H1 (cell line): ENCODE data around the gene LLGL2. TPM values are rescaled to one million over a fixed set of nuclear protein-coding genes. Genes with fewer than 3 reads are reported as not detected.

Experiments
- CTCF ChIA-PET: fragments of 300-600 bp; sonication (Branson Sonifier 250); formaldehyde crosslinking; loops from one replicate; lab custom pipeline; 2021; ENCODE audit not compliant: partially characterized antibody; lab: Charles Lee
- POLR2A ChIA-PET: fragments of 300-600 bp; sonication (Branson Sonifier 250); formaldehyde crosslinking; loops from one replicate; lab custom pipeline; 2021; ENCODE audit warnings: inconsistent platforms; ENCODE audit not compliant: partially characterized antibody; lab: Charles Lee
- DNase-seq, 2 experiments: peaks; one replicate each; pipeline versions ENCODE4 v3.0.0 to v3.0.0-alpha.2; 2010 to 2022; ENCODE audit warnings: low spot score in 2 of 2, low read depth in 1 of 2, mixed read lengths in 1 of 2
- FAIRE-seq: peaks from 2 replicates; lab custom pipeline; 2011; peaks lifted over from hg19 to GRCh38; lab: Jason Lieb, UNC
- H2AFZ ChIP-seq: 2 replicates; pipeline ENCODE4 v1.8.1; 2012; ENCODE audit warnings: low read length, inconsistent platforms
- H2AK5ac ChIP-seq: 2 replicates; pipeline ENCODE4 v1.6.1; 2013; ENCODE audit warnings: low read depth, low read length
- H2BK120ac ChIP-seq: replicated peaks from 2 replicates; pipeline ENCODE3; 2013; ENCODE audit warnings: low read depth, low read length, inconsistent platforms
- H2BK12ac ChIP-seq: 2 replicates; pipeline ENCODE4 v1.6.1; 2013; ENCODE audit warnings: low read depth, low read length
- H2BK15ac ChIP-seq: 2 replicates; pipeline ENCODE4 v1.6.1; 2013; ENCODE audit warnings: low read length
- H2BK20ac ChIP-seq: 2 replicates; pipeline ENCODE4 v1.6.1; 2013; ENCODE audit warnings: low read length
- H2BK5ac ChIP-seq: 2 replicates; pipeline ENCODE4 v1.6.1; 2013; ENCODE audit warnings: low read depth, low read length
- H3K14ac ChIP-seq: 2 replicates; pipeline ENCODE4 v1.6.1; 2013; ENCODE audit warnings: inconsistent platforms; ENCODE audit not compliant: insufficient read length
- H3K18ac ChIP-seq: 2 replicates; pipeline ENCODE4 v1.6.1; 2013; ENCODE audit warnings: low read length; ENCODE audit errors: extremely low read depth
- H3K23ac ChIP-seq: 2 replicates; pipeline ENCODE4 v1.6.1; 2013; ENCODE audit warnings: inconsistent platforms; ENCODE audit not compliant: insufficient read length
- H3K23me2 ChIP-seq: 2 replicates; pipeline ENCODE4 v1.6.1; 2013; ENCODE audit warnings: low read depth, low read length
- H3K27ac ChIP-seq: 2 replicates; pipeline ENCODE4 v1.6.1; 2011; ENCODE audit warnings: low read depth, low read length, inconsistent platforms
- H3K27me3 ChIP-seq, 4 experiments: replicated peaks in 1 of 4; 1 replicate in 1 of 4; 2 replicates in 3 of 4; pipeline versions ENCODE4 v1.6.1 to v1.8.1; 2011 to 2013; ENCODE audit warnings: low read length in 3 of 4, mild to moderate bottlenecking in 3 of 4, inconsistent platforms in 2 of 4, mixed read lengths in 2 of 4, moderate library complexity in 1 of 4; ENCODE audit not compliant: control insufficient read depth in 3 of 4, insufficient read depth in 3 of 4; ENCODE audit errors: extremely low read depth in 1 of 4
- H3K36me3 ChIP-seq, 4 experiments: 2 replicates each; pipeline versions ENCODE4 v1.6.1 to v1.8.1; 2011 to 2013; ENCODE audit warnings: mild to moderate bottlenecking in 4 of 4, low read length in 3 of 4, moderate library complexity in 2 of 4, control low read depth in 1 of 4, inconsistent platforms in 1 of 4; ENCODE audit not compliant: insufficient read depth in 4 of 4, control insufficient read depth in 2 of 4
- H3K4ac ChIP-seq: replicated peaks from 2 replicates; pipeline ENCODE3; 2013; ENCODE audit warnings: low read length, low read depth, mixed read lengths, inconsistent platforms; ENCODE audit not compliant: insufficient read length
- H3K4me1 ChIP-seq, 4 experiments: replicated peaks in 1 of 4; 1 replicate in 1 of 4; 2 replicates in 3 of 4; pipeline versions ENCODE4 v1.6.1 to v1.8.1; 2011 to 2013; ENCODE audit warnings: low read length in 3 of 4, inconsistent platforms in 2 of 4, mixed read lengths in 1 of 4; ENCODE audit not compliant: insufficient read depth in 4 of 4, control insufficient read depth in 3 of 4
- H3K4me2 ChIP-seq, 2 experiments: 2 replicates each; pipeline versions ENCODE4 v1.6.1 to v1.8.1; 2011 to 2013; ENCODE audit warnings: low read depth in 2 of 2, low read length in 2 of 2, control low read depth in 1 of 2, inconsistent platforms in 1 of 2, mild to moderate bottlenecking in 1 of 2; ENCODE audit not compliant: insufficient read depth in 1 of 2
- H3K4me3 ChIP-seq, 4 experiments: fragments of 200-600, 300-600 bp in 1 of 4; sonication (generic), shearing (Covaris generic), sonication (Bioruptor Twin) in 1 of 4; 2 replicates each; pipeline versions ENCODE4 v1.5.1 to v1.8.1; 2011 to 2016; ENCODE audit warnings: low read length in 4 of 4, low read depth in 3 of 4, control low read depth in 2 of 4, inconsistent platforms in 2 of 4, mild to moderate bottlenecking in 2 of 4, mixed read lengths in 1 of 4, moderate library complexity in 1 of 4; ENCODE audit not compliant: insufficient read depth in 2 of 4; ENCODE audit errors: extremely low read depth in 1 of 4
- H3K56ac ChIP-seq: replicated peaks from 2 replicates; pipeline ENCODE3; 2013; ENCODE audit warnings: low read depth, mild to moderate bottlenecking, mixed read lengths, low read length, inconsistent platforms; ENCODE audit not compliant: insufficient read length
- H3K79me1 ChIP-seq: 2 replicates; pipeline ENCODE4 v1.6.1; 2013; ENCODE audit warnings: low read depth, low read length, control low read depth
- H3K79me2 ChIP-seq, 2 experiments: 2 replicates each; pipeline versions ENCODE4 v1.6.1 to v1.8.1; 2012 to 2013; ENCODE audit warnings: low read length in 2 of 2, mild to moderate bottlenecking in 2 of 2, inconsistent platforms in 1 of 2; ENCODE audit not compliant: insufficient read depth in 2 of 2, control insufficient read depth in 1 of 2
- H3K9ac ChIP-seq, 4 experiments: replicated peaks in 1 of 4; 1 replicate in 1 of 4; 2 replicates in 3 of 4; pipeline versions ENCODE4 v1.6.1 to v1.8.1; 2011 to 2013; ENCODE audit warnings: low read depth in 3 of 4, low read length in 3 of 4, control low read depth in 2 of 4, mild to moderate bottlenecking in 2 of 4, moderate library complexity in 2 of 4, inconsistent platforms in 1 of 4; ENCODE audit errors: extremely low read depth in 1 of 4
- H3K9me3 ChIP-seq, 2 experiments: 2 replicates each; pipeline versions ENCODE4 v1.6.1 to v1.8.1; 2012 to 2013; ENCODE audit warnings: mild to moderate bottlenecking in 2 of 2, moderate library complexity in 2 of 2, control low read depth in 1 of 2, inconsistent platforms in 1 of 2, low read depth in 1 of 2, low read length in 1 of 2, mixed read lengths in 1 of 2; ENCODE audit not compliant: insufficient read depth in 2 of 2
- H4K20me1 ChIP-seq, 2 experiments: replicated peaks in 1 of 2; 2 replicates each; pipeline versions ENCODE3 to v1.8.1; 2011 to 2013; ENCODE audit warnings: inconsistent platforms in 2 of 2, low read length in 2 of 2, mild to moderate bottlenecking in 1 of 2; ENCODE audit not compliant: insufficient read depth in 2 of 2, control insufficient read depth in 1 of 2
- H4K5ac ChIP-seq: 2 replicates; pipeline ENCODE4 v1.6.1; 2013; ENCODE audit warnings: low read length, low read depth, mixed read lengths, inconsistent platforms; ENCODE audit not compliant: insufficient read length
- H4K8ac ChIP-seq: 2 replicates; pipeline ENCODE4 v1.8.0; 2013; ENCODE audit warnings: mild to moderate bottlenecking, moderate library complexity, low read length, inconsistent platforms; ENCODE audit not compliant: insufficient read depth; ENCODE audit errors: extremely low read depth
- H4K91ac ChIP-seq: replicated peaks from 2 replicates; pipeline ENCODE3; 2013; ENCODE audit warnings: low read length, mixed read lengths, inconsistent platforms; ENCODE audit not compliant: insufficient read length
- ATF3 ChIP-seq: IDR thresholded peaks from 2 replicates; pipeline ENCODE4 v1.6.1; 2011; ENCODE audit warnings: low read depth, mild to moderate bottlenecking, low read length; ENCODE audit not compliant: insufficient read depth
- BCL11A ChIP-seq, 2 experiments: IDR thresholded peaks; one replicate each; pipeline ENCODE4 v1.6.1; 2011; ENCODE audit warnings: low read depth in 2 of 2, low read length in 2 of 2, mild to moderate bottlenecking in 2 of 2
- CTBP2 ChIP-seq: IDR thresholded peaks from 2 replicates; pipeline ENCODE4 v1.7.0; 2011; ENCODE audit warnings: borderline replicate concordance, mild to moderate bottlenecking, moderate library complexity, mixed read lengths, low read length; ENCODE audit not compliant: insufficient read depth, insufficient read length
- E2F6 ChIP-seq: IDR thresholded peaks from 2 replicates; pipeline ENCODE4 v1.6.1; 2012; ENCODE audit warnings: inconsistent platforms
- FOSL1 ChIP-seq: IDR thresholded peaks from 2 replicates; pipeline ENCODE4 v1.6.1; 2011; ENCODE audit warnings: mild to moderate bottlenecking, low read depth, low read length, moderate library complexity; ENCODE audit not compliant: insufficient read depth
- JUN ChIP-seq: IDR thresholded peaks from 2 replicates; pipeline ENCODE4 v1.6.1; 2011; ENCODE audit warnings: low read depth, mild to moderate bottlenecking, improper control_type of control experiment, low read length
- KDM4A ChIP-seq: IDR thresholded peaks from one replicate; pipeline ENCODE4 v1.7.1; 2012; ENCODE audit warnings: low read depth, mild to moderate bottlenecking, moderate library complexity, low read length, inconsistent platforms; ENCODE audit not compliant: severe bottlenecking
- MAFK ChIP-seq: IDR thresholded peaks from 2 replicates; pipeline ENCODE4 v1.6.1; 2012; ENCODE audit warnings: low read depth, mild to moderate bottlenecking, improper control_type of control experiment, low read length
- RFX5 ChIP-seq: IDR thresholded peaks from 2 replicates; pipeline ENCODE4 v1.6.1; 2011; ENCODE audit warnings: low read depth, low read length, improper control_type of control experiment, borderline replicate concordance
- SAP30 ChIP-seq: fragments of 300-600 bp; sonication (generic); IDR thresholded peaks from 2 replicates; pipeline ENCODE4 v1.7.1; 2012; ENCODE audit warnings: low read length, moderate library complexity, mild to moderate bottlenecking, inconsistent platforms; ENCODE audit not compliant: insufficient read depth, insufficient replicate concordance
- SP1 ChIP-seq: IDR thresholded peaks from 2 replicates; pipeline ENCODE4 v1.6.1; 2011; ENCODE audit warnings: low read depth, low read length
- SP4 ChIP-seq: IDR thresholded peaks from 2 replicates; pipeline ENCODE4 v1.6.1; 2012; ENCODE audit warnings: low read length, inconsistent platforms
- WGBS, 2 experiments: shearing (Covaris generic) in 1 of 2; methylation state at CpG; one replicate each; pipeline versions ENCODE4 v1.1.6 to v1.1.7; 2013 to 2015; ENCODE audit warnings: low lambda C conversion rate in 2 of 2, mixed read lengths in 2 of 2, inconsistent platforms in 1 of 2, low coverage in 1 of 2, missing lambda C conversion rate in 1 of 2; ENCODE audit not compliant: insufficient replicate concordance in 2 of 2, insufficient coverage in 1 of 2, insufficient read length in 1 of 2; ENCODE audit errors: extremely low coverage in 1 of 2, missing lambda C conversion rate in 1 of 2; 5-methylcytosine and 5-hydroxymethylcytosine counted together
- polyA plus RNA-seq, 7 experiments: library from polyadenylated mRNA; depleted of rRNA in 3 of 7; stranded (reverse) in 5 of 7; unstranded in 2 of 7; fragments of >200 nt in 5 of 7; fragments of 200-250 nt in 2 of 7; gene quantifications; 1 replicate in 5 of 7; 2 replicates in 1 of 7; 4 replicates in 1 of 7; pipeline versions ENCODE4 v1.2.1 to v1.2.3, GENCODE V29; 2011 to 2013; ENCODE audit warnings: missing spikeins in 2 of 7, mixed read lengths in 2 of 7
- total RNA-seq: library from RNA; stranded (reverse); fragmentation: NEBNext Ultra II Directional; extraction: Animal tissue kit (Norgen Biotek cat#: 25700); gene quantifications from 2 replicates; pipeline ENCODE4 v1.2.1, GENCODE V29; 2021

LLGL2 gene
- total and polyA plus RNA-seq, 2 of the 8 experiments (the other 6 are each of a cell fraction or from before 2014, with no cell fraction given): 64.5 to 77.1 TPM

- Histone ChIP-seq H3K79me1 (peaks cover 2% of the 10 kb centered on the region; the same call in 1 of the 2 replicates), H3K9me3 (no peaks in the 10 kb centered on the region), H3K79me2 (no peaks in the 10 kb centered on the region; a peak in 1 of 4 replicates), H3K14ac (no peak overlapping the region), H4K5ac (no peak overlapping the region), H2BK12ac (0 out of 2 replicates have a peak overlapping the region, but pooled peaks have one; percentile 17), H3K27ac (no peak overlapping the region), H2BK20ac (no peak overlapping the region; the same call in 1 of the 2 replicates), H3K4me3 (no peak overlapping the region), H2BK120ac (no peak overlapping the region), H2BK15ac (peak overlapping the region; percentile 29; the same call in 1 of the 2 replicates), H3K56ac (no peak overlapping the region), H3K18ac (peak overlapping the region; percentile 19; the same call in 1 of the 2 replicates), H2AFZ (no peak overlapping the region), H3K9ac (no peak overlapping the region), H3K4me1 (peaks cover 2 to 18% (median 5%) of the 10 kb centered on the region in 4 experiments), H2BK5ac (no peak overlapping the region), H3K23me2 (no peaks in the 10 kb centered on the region), H3K23ac (no peak overlapping the region), H4K91ac (no peak overlapping the region), H2AK5ac (no peak overlapping the region), H4K8ac (no peak overlapping the region; the same call in 1 of the 2 replicates), H3K36me3 (no peaks in the 10 kb centered on the region), H4K20me1 (peaks cover 0 to 5% of the 10 kb centered on the region in 2 experiments), H3K27me3 (no peaks in the 10 kb centered on the region), H3K4me2 (no peak overlapping the region), H3K4ac (peak overlapping the region; percentile 54)
- WGBS, 2 experiments: 83% methylated on average over 8 of the region's 8 CpGs; no CpG with 5 or more reads in 1 of the 2 experiments
- POLR2A ChIA-PET: interaction anchor here (2.8 kb wide), 1 partner anchor 15 kb away, joined by 12 read pairs; no protein-coding TSS in a partner anchor
- CTCF ChIA-PET: interaction anchor here (1.5 to 4.5 kb wide), 3 partner anchors 9 to 273 kb away, joined by 3 to 27 read pairs (median 8); partner anchors contain the start of gene MIF4GD
- no peak for FAIRE-seq
- DNase-seq: no peak
- no peak for TF ChIP-seq KDM4A
- no peak for TF ChIP-seq JUN
- no peak for TF ChIP-seq BCL11A (IDR thresholded peaks at IDR 0.05; ENCODE audit: low read depth in 2 of 2, low read length in 2 of 2)
- no peak for TF ChIP-seq RFX5
- no peak for TF ChIP-seq SP4
- TF ChIP-seq E2F6: no peak
- no peak for TF ChIP-seq CTBP2
- no peak for TF ChIP-seq ATF3
- no peak for TF ChIP-seq SAP30
- TF ChIP-seq SP1: no peak
- TF ChIP-seq MAFK: no peak
- no peak for TF ChIP-seq FOSL1
Observed at GRCh38 chr17:75544250-75544649, 18.8 kb downstream of the LLGL2 start.
